Mammary epithelial cell (primary cell): Measurements from ENCODE around the gene TBC1D1.

Experiments
- CTCF ChIP-seq, 2 donors: IDR thresholded peaks in 1 of 2; conservative IDR thresholded peaks in 1 of 2; 2 replicates each; pipeline ENCODE4 v1.5.1; 2011 to 2012; ENCODE audit warnings: inconsistent platforms in 2 of 2, low read length in 2 of 2, mild to moderate bottlenecking in 2 of 2, control low read depth in 1 of 2, low read depth in 1 of 2; ENCODE audit not compliant: insufficient read depth in 1 of 2; ENCODE audit errors: extremely low read depth in 1 of 2
- EZH2 ChIP-seq: IDR thresholded peaks from 2 replicates; pipeline ENCODE4 v1.6.1; 2012; ENCODE audit warnings: low read length, inconsistent platforms, borderline replicate concordance

GRCh38 chr4:37905533-37906169, 14.8 kb downstream of the TBC1D1 start:
- TF ChIP-seq CTCF (conservative IDR thresholded peaks at IDR 0.05 in 1 of 2, IDR thresholded peaks at IDR 0.05 in 1 of 2; ENCODE audit: extremely low read depth in 1 of 2, insufficient read depth in 1 of 2, low read depth in 1 of 2, low read length in 2 of 2) (no peak), EZH2 (no peak)
